Renal cortex interstitium (tissue), 11 donors: Measurements from ENCODE around the gene ADAM23. TPM values are rescaled to one million over a fixed set of nuclear protein-coding genes. Genes with fewer than 3 reads are reported as not detected.

Experiments
- DNase-seq, 11 donors: peaks; one replicate each; pipeline ENCODE4 v3.0.0-alpha.2; 2013; ENCODE audit warnings: low read depth in 9 of 11, low spot score in 4 of 11; ENCODE audit errors: extremely low read depth in 1 of 11
- polyA plus RNA-seq, 3 donors: library from polyadenylated mRNA; unstranded; fragments of 120-200 nt; gene quantifications; one replicate each; pipeline ENCODE4 v1.2.1, GENCODE V29; 2013; ENCODE audit not compliant: insufficient read length in 3 of 3

The ADAM23 gene
- polyA plus RNA-seq, 3 donors: 3.6 to 6.3 (median 6.1) TPM

DNA sequence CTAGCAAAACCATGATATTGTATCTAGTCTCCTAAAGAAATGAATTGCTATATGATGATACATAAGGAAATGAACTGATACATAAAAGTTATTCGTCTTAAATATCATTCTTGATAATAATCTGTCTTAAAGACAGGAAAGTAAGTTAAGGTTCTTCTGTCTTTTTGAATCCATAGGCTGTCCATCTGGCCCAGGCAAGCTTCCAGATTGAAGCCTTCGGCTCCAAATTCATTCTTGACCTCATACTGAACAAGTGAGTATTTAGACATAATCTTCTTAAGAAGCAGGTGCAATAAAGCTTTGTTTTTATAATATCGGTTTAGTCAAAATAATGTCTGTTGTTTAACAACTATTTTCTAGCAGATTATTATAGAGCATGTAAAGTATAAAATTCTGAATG is 37.7 kb downstream of the ADAM23 start:
- no peak for DNase-seq

DNA sequence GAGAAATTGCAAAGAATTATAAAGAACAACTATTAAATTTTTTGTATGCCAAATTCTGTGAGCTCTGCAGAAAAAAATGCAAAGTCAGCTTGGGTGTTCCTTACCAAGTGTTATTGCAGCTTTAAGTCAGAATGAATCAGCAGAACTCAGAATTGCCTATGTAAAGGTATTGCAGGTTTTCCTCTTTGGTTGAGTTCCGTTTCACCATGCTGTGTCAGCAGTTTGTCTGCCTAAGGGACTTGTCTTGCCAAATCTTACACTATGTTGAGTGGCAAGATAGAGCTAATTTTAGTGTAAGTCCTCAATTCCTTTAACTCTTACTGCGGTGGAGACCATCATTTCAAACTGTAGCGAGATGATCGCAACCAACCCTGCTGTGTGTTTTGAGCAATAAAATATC is 38.8 kb downstream of the ADAM23 start:
- no peak for DNase-seq

DNA sequence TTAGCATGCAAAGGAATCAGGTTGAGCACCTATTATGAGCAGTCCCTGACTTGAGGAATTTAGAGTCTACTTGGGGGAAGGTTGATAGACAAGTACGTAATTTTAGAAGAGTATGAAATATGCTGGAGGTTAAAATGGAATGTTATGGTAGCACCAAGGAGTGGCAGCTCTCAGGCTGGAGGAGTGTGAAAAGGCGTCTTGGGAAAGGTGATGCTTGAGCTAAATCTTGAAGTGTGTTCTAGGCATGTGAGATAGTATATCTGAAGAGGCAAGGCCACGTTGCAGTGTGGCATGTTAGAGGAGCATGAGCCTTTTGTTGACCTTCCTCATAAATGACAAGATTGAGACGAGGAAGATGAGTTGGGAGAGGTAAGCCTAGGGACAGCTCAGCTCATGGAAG is 39.3 kb downstream of the ADAM23 start:
- no peak for DNase-seq

DNA sequence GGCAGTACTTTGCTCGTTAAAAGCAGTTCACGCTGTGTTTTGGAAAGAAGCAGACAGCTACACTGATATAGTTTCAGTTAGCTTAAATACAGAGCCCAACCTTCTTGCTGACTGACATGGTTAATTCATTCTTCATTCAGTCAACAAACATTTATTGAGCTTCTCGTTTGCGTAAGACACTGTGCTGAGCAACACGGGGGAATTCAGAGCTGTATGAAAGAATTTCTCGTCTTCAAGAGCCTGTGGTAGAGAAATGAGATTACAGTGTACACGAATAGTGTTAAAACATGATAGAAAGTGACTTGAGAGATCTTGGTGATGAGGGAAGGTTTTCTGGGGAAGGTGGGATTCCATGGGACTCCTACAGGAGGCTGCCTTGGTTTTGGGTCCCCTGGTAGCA is 44.7 kb downstream of the ADAM23 start:
- DNase-seq: no peak

DNA sequence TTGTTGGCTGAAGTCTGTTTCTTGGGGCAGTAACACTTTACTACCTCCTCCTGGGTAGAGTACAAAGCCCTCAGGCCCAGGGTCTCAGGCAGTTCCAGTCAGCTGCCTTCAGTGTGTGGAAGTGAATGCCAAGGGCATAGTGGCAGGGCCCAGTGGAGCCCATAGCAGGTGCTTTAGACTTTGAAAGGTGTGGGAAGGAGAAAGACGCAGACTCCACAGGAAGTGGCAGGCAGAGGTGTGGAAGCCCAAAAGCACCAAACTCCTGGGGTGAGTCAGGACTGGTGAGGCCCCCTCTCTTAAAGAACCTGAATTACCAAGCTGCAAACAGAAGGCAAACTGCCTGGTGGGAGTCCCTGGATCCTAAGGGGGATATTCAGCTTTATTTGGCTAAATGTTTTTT is 45.3 kb downstream of the ADAM23 start:
- DNase-seq: no peak

DNA sequence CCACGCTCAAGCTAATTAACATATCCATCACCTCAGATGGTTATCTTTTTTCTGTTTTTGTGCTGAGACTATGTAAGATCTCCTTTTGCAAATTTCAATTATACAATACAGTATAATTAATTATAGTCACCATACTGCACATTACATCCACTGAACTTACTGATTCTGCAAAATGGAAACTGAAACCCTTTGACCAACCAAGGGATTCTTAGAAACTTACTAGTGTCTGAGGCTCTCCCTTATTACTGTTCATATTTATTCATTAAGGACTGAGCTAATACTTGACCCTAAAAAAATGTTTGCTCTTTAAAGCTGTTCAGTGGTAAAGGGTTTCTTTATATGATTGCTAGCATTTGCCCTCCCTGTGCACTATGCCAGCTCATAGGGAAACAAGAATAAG is 50.7 kb downstream of the ADAM23 start:
- no peak for DNase-seq

DNA sequence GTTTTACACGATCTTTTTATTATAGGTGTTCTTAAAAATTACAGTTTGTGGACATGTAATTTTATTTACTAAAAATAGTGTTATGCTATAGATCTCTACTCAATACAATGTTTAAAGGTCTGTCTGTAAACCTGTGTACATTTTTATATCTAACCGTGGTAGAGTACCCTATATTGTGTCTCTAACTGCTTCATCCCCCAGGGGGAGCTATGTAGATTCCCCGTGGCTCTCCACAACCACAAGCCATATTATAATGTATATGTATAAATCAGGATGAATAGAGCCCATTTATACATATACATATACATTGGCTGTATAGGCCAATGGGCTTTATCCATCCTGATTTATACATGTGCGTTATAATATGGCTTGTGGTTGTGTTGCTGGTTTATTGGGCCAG is 59.4 kb downstream of the ADAM23 start:
- DNase-seq: no peak

DNA sequence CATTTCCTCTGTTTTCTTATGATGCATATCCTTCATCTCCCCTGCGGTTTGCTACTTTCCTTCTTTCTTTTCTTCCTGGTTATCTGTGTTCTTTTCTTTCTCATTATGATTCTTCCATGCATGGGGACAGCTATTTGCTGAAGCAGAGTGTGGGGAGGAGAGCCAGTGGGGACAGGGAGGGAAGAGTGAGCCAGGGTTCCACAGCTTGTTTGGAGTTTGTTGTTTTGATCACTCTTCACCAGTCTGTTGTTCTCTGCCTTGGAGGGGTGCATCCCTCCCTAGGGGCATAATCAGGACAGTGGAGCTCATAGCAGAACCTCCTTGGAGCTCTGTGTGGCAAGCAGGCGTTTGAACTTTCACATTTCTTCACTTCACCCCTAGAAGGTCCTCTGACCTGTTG is 68.0 kb downstream of the ADAM23 start:
- no peak for DNase-seq

DNA sequence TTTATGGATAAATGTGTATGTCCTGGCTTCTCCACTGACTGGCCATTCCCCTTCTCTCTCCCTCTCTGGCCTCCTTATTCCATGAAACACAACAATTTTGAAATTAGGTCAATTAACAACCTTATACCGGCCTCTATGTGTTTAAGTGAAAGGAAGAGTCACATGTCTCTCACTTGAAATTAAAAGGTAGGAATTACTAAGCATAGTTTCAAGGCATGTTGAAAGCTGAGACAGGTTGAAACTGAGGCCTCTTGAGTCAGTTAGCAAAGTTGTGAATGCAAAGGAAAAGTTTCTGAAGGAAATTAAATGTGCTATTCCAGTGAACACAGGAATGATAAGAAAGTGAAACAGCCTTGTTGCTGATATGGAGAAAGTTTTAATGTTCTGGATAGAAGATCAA is 69.7 kb downstream of the ADAM23 start:
- no peak for DNase-seq

DNA sequence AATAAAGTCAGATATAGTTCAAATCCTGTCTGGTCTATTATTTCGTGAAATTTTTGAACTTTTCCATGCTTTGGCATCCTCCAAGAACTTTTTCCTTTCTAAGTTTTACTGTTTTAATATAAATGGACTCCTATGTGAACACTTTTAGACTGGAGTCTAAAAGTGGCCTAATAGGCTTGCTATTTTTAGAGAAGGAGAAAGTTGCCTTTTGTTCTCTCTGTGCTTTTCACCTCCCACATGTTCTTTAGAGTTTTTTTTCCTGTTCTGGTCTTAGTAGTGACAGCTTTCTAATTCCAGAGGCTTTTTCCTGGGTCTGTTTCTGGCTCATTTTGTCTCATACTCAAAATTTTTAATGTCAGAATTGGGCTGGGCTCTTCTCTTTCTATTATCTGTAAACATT is 72.2 kb downstream of the ADAM23 start:
- no peak for DNase-seq

DNA sequence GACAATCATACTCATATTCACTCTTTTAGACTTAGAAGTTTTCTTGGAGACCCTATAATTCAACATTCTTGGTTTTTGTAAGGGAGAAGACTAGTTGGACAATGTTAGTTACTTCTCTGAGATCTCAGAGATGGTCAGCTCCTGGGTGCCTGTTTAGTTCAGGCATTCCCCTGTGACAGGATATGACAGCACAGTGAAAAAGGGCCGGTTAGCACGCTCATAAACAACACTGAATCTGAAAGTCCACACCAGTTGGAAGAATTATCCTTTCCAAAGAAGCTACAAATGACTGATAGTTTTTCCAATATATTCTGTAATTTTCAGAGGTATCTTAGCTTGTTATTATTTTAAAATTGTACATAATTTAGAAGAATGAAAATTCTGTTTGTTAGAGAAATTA is 75.7 kb downstream of the ADAM23 start:
- no peak for DNase-seq

DNA sequence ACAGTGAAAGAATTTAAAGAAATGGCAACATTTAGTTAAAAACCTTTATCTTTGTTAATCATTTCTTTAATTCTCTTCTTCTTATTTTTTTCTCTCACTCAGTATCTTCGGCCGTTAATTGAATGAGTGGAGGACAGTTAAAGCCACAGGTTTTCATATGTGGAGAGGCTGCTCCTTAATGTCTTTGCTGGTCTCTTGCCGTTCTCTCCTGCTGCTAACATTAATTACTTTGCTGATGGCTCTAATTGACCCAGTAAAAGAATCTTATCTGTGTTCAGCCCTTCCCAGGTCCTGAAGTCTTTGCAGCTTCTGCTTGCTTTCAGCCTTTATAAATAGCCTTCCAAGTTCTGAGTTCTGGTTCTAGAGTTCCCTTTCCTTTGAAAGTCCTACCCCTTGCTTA is 77.1 kb downstream of the ADAM23 start:
- no peak for DNase-seq

DNA sequence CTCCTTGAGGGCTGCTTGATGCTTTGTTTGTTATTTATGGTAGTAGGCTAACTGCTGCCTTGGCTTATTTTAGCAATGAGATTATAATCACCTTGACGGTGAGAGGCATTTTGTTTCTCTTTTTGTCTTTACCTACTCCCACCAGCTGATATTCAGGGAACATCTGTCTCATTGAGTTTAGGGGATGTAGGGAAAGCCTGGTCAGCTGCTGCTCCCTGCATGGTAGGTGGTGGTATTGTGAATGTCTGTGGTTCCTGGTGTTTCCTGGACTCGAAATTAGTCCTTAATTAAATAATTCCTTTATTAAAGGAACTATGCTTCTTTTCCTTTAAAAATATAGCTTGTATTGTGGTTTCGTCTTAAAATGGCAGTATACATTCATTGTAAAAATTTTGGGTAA is 77.8 kb downstream of the ADAM23 start:
- DNase-seq: no peak

DNA sequence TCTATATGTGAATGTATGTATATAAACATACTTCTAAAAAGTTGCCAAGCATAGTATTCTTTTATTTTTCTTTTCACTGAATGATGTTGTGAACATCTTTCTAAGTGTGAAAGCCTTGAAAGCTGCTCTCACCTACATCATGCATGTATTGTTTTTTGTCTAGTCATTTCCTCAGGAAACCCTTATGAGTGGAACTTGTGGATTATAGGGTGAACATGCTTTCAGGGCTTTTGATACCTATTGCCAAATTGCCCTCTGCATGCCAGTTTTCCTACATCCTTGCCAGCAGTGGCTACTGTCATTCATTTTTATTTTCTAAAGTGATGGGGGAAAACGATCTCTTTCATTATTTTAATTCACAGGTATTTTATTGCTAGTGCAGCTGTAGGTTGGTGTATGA is 78.3 kb downstream of the ADAM23 start:
- DNase-seq: no peak

DNA sequence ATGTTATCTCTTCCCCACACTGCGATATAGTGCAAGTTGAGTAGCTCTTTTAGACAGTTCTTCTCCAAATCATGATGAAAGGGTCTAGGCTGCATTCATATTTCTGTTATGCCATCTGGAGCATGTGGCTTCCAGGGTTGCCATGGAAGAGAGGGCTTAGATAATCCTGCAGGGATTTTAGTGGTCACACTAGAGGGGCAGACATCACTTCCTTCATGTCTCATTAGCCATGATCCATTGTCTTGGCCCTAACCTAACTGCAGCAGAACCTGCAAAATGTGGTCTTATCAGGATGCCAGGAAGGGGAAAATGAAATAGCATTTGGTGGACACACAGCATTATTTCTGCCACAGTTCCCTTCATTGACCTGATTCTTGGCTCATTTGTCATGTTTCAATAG is 83.1 kb downstream of the ADAM23 start:
- no peak for DNase-seq

DNA sequence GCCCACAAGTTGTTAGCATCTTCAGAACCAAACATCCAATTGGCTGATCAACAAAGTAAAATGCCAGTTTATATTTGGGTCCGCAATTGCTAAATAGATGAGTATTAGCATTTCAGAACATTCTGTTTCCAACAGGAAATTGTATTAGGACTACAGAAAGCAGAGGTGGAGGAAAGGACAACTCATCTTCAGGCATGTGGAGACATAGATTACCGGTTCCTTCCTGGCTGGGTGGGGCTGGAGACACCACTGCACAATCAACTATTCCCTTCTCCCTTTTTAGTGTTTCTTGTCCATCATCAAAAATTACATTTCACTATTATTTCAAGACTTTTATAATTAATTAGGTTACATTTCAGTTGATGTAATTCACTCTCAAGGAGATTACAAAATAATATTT is 83.8 kb downstream of the ADAM23 start:
- no peak for DNase-seq

DNA sequence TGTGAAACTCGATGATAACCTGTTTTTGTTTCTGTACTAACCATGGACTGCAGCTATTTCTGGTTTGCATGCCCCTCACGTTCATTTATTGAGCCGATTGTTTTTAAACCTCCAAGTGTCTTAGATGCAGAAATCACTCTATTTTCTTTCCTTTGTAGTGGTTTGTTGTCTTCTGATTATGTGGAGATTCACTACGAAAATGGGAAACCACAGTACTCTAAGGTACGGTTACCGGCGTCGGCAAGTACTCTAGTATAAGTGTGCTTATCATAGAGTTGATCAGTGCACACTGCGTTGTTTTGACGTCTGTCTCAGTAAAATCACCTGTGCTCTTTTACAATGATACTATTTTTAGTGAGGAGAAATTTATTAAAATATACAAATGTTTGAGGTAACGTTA is 87.4 kb downstream of the ADAM23 start:
- no peak for DNase-seq

DNA sequence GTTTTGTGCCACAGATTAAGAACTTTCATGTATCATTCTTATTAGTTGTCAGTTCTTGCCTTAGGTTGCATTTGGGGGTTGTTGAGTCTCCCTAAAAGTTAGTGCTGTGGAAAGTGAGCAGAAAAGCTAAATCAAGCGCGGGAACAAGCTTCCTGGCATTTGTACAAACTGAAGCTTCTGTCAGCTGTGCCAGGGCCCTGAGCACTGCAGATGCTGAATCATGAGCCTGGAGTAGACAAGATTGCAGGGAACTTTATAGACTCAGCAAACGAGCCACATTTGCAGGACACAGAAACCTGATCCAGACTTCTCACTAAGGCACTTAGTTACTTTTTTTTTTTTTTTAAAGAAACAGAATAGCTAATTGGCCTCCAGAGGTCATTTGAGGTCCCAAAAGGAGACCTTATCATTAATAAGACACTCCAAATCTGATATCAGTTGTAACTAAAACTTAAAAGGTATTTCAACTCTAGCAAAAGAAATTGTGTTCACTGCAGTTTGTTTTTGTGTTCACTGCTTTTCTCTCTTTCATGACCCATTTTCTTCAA is 88.7 kb downstream of the ADAM23 start:
- DNase-seq: no peak

DNA sequence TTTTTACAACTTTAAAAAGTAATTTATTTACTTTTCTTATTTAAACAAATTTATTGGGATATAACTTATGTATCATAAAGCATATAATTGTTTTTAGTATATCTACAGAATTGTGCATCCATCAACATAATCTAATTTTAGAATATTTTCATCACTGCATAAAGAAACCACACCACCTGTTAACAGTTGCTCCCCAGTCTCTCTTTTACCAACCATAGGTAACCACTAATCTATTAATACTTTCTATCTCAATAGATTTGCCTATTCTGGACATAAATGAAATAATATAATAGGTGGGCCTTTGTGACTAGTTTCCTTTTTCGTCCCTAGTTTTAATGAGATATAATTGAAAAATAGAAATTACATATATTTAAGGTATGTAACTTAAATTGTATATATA is 90.6 kb downstream of the ADAM23 start:
- no peak for DNase-seq

DNA sequence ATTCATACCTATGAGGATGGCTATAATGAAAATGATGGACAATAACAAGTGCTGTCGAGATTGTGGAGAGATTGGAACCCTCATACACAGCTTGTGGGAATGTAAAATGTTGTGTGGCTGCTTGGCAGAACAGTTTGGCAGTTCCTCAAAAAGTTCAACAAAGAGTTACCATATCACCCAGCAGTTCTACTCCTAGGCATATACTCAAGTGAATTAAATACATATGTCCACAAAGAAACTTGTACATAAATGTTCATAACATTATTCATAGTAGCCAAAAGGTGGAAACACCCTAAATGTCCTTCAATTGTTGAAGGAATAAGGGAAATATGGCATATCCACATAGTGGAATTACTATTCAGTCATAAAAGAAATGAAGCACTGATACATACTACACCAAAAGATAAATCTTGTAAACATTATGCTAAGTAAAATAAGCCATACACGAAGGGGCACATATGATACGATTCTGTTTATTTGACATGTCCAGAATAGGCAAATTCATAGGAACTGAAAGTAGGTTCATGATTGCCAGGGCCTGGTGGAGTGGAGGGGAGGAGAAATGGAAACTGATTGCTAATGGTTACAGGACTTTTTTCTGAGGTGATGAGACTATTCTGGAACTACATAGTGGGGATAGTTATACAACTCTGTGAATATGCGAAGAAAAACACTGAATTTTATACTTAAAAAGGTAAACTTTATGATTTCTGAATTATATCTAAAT is 92.1 kb downstream of the ADAM23 start:
- DNase-seq: no peak

DNA sequence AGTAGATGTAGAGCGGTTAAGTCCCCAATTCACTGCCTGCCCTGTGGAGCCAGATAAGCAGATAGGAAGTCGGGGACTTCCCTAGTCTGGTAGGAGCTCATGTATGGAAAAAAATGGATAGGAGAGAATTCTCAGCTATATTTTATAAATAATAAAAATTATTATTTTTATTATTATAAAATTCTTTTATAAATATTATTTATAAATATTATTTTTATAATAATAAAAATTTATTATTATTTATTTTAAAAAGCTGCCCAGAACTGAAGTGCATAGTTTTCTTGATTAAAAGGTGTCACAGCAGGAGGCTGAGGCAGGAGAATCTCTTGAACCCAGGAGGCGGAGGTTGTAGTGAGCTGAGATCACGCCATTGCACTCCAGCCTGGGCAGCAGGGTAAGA is 97.4 kb downstream of the ADAM23 start:
- no peak for DNase-seq
